CD4-positive, alpha-beta memory T cell (primary cell): ENCODE data around the gene CCNH. TPM values are rescaled to one million over a fixed set of nuclear protein-coding genes. Genes with fewer than 3 reads are reported as not detected.

Experiments
- CTCF ChIA-PET: fragments of 350-600 bp; sonication (Branson Sonifier 250); formaldehyde crosslinking; loops from one replicate; lab custom pipeline; 2021; ENCODE audit warnings: inconsistent platforms; ENCODE audit not compliant: partially characterized antibody; lab: Charles Lee
- POLR2A ChIA-PET: fragments of 350-600 bp; sonication (Branson Sonifier 250); formaldehyde crosslinking; loops from one replicate; lab custom pipeline; 2021; ENCODE audit not compliant: partially characterized antibody; lab: Charles Lee
- DNase-seq, 5 donors: peaks; one replicate each; pipeline versions ENCODE4 v3.0.0 to v3.0.0-alpha.2; 2020 to 2022; ENCODE audit warnings: mixed read lengths in 1 of 5
- H3K27ac ChIP-seq: one replicate; pipeline ENCODE4 v1.7.0; 2013; ENCODE audit warnings: low read depth, low read length
- H3K27me3 ChIP-seq: 2 replicates; pipeline ENCODE4 v1.7.0; 2013; ENCODE audit warnings: mild to moderate bottlenecking, low read length, moderate library complexity; ENCODE audit not compliant: insufficient read depth
- H3K36me3 ChIP-seq: 2 replicates; pipeline ENCODE4 v1.7.0; 2013; ENCODE audit warnings: mild to moderate bottlenecking, low read length, moderate library complexity; ENCODE audit not compliant: insufficient read depth
- H3K4me1 ChIP-seq: 2 replicates; pipeline ENCODE4 v1.7.0; 2013; ENCODE audit warnings: mild to moderate bottlenecking, low read length, moderate library complexity; ENCODE audit not compliant: insufficient read depth
- H3K4me3 ChIP-seq, 2 donors: one replicate each; pipeline ENCODE4 v1.7.0; 2013; ENCODE audit warnings: low read length in 2 of 2, mild to moderate bottlenecking in 1 of 2
- H3K9me3 ChIP-seq, 2 donors: one replicate each; pipeline ENCODE4 v1.7.0; 2013; ENCODE audit warnings: low read length in 2 of 2, control low read depth in 1 of 2; ENCODE audit not compliant: control insufficient read depth in 1 of 2
- H3K27ac Mint-ChIP-seq, 7 donors: one replicate each; pipeline ENCODE4 v1.8.0; 2020 to 2021; ENCODE audit warnings: mixed read lengths in 7 of 7, mild to moderate bottlenecking in 6 of 7, inconsistent platforms in 3 of 7, moderate library complexity in 3 of 7
- H3K27me3 Mint-ChIP-seq, 2 donors: one replicate each; pipeline ENCODE4 v1.8.0; 2020 to 2021; ENCODE audit warnings: mixed read lengths in 2 of 2
- H3K36me3 Mint-ChIP-seq, 2 donors: one replicate each; pipeline ENCODE4 v1.8.0; 2020 to 2021; ENCODE audit warnings: mixed read lengths in 2 of 2, inconsistent platforms in 1 of 2, mild to moderate bottlenecking in 1 of 2
- H3K4me1 Mint-ChIP-seq, 4 donors: one replicate each; pipeline ENCODE4 v1.8.0; 2020 to 2021; ENCODE audit warnings: mixed read lengths in 4 of 4, mild to moderate bottlenecking in 1 of 4
- H3K4me3 Mint-ChIP-seq, 8 donors: one replicate each; pipeline ENCODE4 v1.8.0; 2020 to 2021; ENCODE audit warnings: mixed read lengths in 8 of 8, mild to moderate bottlenecking in 7 of 8, moderate library complexity in 6 of 8, inconsistent platforms in 3 of 8
- H3K9me3 Mint-ChIP-seq, 8 donors: one replicate each; pipeline ENCODE4 v1.8.0; 2020 to 2021; ENCODE audit warnings: mixed read lengths in 8 of 8, mild to moderate bottlenecking in 5 of 8, inconsistent platforms in 3 of 8, moderate library complexity in 1 of 8
- intact Hi-C: fragments of 100-400 bp; cut with micrococcal nuclease; formaldehyde crosslinking; loops from one replicate; pipeline ENCODE4 v1.15.1; 2023
- polyA plus RNA-seq, 2 donors: library from polyadenylated mRNA; unstranded; fragments of 300-500 nt; fragmentation: Illumina TruSeq; gene quantifications; one replicate each; pipeline ENCODE4 v1.2.3, GENCODE V29; 2021
- total RNA-seq, 2 experiments: library from RNA; stranded (reverse); gene quantifications; one replicate each; pipeline ENCODE4 v1.2.3, GENCODE V29; 2021

CCNH gene
- total and polyA plus RNA-seq, 4 experiments from 2014 or later = 54.1 to 98.6 (median 76.1) TPM

DNA sequence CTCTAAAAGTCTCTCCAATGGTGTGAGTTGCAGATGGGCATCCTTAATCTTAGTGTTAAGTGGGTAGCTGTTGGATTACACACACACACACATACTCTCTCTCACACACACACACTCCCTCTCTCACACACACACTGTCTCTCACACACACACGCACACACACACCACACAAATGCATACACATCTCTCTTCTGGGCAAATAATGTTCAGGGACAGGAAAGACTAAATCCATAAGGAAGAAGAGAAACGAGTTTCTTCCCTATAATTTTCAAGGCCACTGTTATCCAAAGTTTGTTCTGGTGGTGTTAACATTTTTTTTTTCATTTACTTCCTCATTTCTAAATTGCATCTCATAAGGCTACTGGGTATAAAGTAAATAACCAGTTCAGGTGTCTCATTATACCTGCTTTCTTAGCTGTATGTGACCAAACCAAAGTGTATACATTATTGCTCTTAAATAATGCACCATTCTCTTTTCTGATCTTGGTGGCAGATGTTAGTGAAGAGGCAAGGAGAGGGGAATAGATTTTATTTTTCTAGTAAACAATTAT lies 22.5 kb upstream of the CCNH start:
- peaks cover 7 to 9% of the 10 kb centered on the region in 2 donors for H3K27me3 Mint-ChIP-seq
- Histone ChIP-seq H3K9me3 (no peaks in the 10 kb centered on the region), H3K36me3 (no peaks in the 10 kb centered on the region), H3K4me3 (no peak overlapping the region), H3K27ac (no peak overlapping the region), H3K4me1 (no peaks in the 10 kb centered on the region), H3K27me3 (no peaks in the 10 kb centered on the region)
- H3K36me3 Mint-ChIP-seq = no peaks in the 10 kb centered on the region
- intact Hi-C loops = no loop called here
- H3K4me1 Mint-ChIP-seq = no peaks in the 10 kb centered on the region
- no peak overlapping the region for H3K4me3 Mint-ChIP-seq
- DNase-seq = no peak
- H3K27ac Mint-ChIP-seq = no peak overlapping the region
- ChIA-PET CTCF (no interaction called here), POLR2A (no interaction called here)
- peaks cover 0 to 2% (median 0%) of the 10 kb centered on the region in 8 donors for H3K9me3 Mint-ChIP-seq

DNA sequence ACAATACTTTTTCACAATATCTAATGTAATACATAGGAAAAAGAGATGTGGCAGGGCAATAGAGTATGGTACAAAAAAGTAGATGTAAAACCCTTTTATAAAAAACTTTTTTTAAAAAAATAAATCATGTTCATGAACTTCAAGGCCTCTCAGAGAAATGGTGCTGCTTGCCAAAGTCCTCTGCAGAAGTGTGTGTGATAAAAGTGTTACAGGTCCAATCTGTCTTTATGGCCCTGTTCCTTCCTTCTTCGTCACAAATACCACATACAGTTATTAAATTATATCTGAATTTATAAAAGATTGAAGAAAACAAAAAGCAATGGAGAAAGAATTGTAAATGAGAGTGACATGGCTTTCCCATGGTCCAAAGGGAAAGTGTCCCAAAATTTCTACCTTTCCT lies 21.7 kb upstream of the CCNH start:
- Mint-ChIP-seq H3K27me3 (peaks cover 5 to 7% of the 10 kb centered on the region in 2 donors), H3K9me3 (peaks cover 0 to 2% (median 0%) of the 10 kb centered on the region in 8 donors), H3K4me1 (no peaks in the 10 kb centered on the region), H3K27ac (no peak overlapping the region), H3K36me3 (no peaks in the 10 kb centered on the region), H3K4me3 (no peak overlapping the region)
- ChIA-PET POLR2A (no interaction called here), CTCF (no interaction called here)
- no peak for DNase-seq
- intact Hi-C loops = no loop called here
- Histone ChIP-seq H3K4me3 (no peak overlapping the region), H3K27me3 (no peaks in the 10 kb centered on the region), H3K36me3 (no peaks in the 10 kb centered on the region), H3K9me3 (no peaks in the 10 kb centered on the region), H3K27ac (no peak overlapping the region), H3K4me1 (no peaks in the 10 kb centered on the region)

DNA sequence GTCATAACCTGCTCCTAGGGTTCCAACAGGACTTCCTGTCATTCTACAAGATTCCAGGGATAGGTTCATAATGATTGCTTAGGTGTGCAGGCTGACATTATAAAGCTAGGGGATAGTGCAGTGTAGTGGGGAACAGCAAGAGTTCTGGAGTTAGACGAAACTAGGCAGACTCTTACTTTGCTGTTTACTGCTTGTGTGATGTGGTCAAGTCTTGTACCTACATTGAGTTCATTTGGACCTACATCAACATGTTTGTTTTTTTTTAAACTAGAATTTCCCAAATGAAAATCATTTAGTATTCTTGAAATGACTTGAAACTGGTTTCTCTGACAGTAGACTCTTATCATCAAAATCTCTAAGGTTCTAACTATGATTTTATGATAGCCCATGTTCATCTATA lies 21.2 kb upstream of the CCNH start:
- no peak overlapping the region for H3K4me3 ChIP-seq
- peaks cover 5 to 10% of the 10 kb centered on the region in 2 donors for H3K27me3 Mint-ChIP-seq
- no peaks in the 10 kb centered on the region for H3K27me3 ChIP-seq
- H3K36me3 ChIP-seq = no peaks in the 10 kb centered on the region
- H3K27ac Mint-ChIP-seq = no peak overlapping the region
- CTCF ChIA-PET = no interaction called here
- no peaks in the 10 kb centered on the region for H3K4me1 Mint-ChIP-seq
- H3K27ac ChIP-seq = no peak overlapping the region
- no peaks in the 10 kb centered on the region for H3K9me3 ChIP-seq
- H3K9me3 Mint-ChIP-seq = peaks cover 0 to 2% (median 0%) of the 10 kb centered on the region in 8 donors
- POLR2A ChIA-PET = no interaction called here
- intact Hi-C loops = no loop called here
- DNase-seq = no peak
- no peaks in the 10 kb centered on the region for H3K36me3 Mint-ChIP-seq
- H3K4me3 Mint-ChIP-seq = no peak overlapping the region
- H3K4me1 ChIP-seq = no peaks in the 10 kb centered on the region

DNA sequence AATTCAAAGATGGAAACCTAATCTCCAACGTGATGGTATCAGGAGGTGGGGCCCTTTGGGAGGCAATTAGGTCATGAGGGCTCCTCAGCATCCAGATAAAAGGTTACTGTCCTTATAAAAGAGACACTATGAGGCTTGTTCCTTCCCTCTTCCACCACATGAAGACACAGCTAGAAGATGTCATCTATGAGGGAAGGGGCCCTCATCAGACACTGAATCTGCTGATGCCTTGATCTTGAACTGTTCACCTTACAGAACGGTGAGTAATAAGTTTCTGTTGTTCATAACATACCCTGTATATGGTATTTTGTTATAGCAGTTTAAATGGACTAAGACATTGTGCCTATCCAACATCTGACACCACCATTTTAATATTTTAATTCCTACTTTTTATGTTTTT lies 19.7 kb upstream of the CCNH start:
- intact Hi-C loops = no loop called here

DNA sequence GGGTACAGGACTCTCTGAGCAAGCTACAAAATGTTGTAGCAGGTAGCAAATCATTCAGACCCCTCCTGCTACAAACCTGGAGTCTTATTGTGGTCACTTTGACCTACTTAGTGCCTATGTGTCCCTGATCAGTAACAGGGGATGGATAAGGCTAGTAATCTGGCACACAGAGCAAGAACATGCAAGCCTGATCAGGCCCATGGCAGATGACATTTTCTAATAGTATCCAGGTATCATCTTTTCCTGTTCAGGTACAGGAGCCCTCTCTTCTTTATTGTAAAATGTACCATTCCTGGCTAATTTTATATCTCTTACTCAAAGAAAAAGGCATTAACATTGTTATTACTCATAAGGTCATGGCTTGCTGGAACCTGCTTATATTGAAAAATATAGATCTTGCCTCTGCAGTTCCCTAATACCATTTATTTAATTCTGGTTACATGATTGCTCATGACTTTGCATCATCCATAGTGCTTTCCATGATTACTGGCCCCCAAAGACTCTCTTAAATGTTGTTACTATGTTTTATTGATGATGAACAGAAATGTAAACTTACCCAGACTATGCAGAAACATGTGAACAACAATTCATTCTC lies 18.2 kb upstream of the CCNH start:
- no peak overlapping the region for H3K27ac ChIP-seq
- ChIA-PET CTCF (no interaction called here), POLR2A (no interaction called here)
- Mint-ChIP-seq H3K9me3 (peaks cover 0 to 2% (median 0%) of the 10 kb centered on the region in 8 donors), H3K4me3 (no peak overlapping the region), H3K36me3 (no peaks in the 10 kb centered on the region), H3K27ac (no peak overlapping the region), H3K27me3 (peaks cover 1 to 7% of the 10 kb centered on the region in 2 donors), H3K4me1 (no peaks in the 10 kb centered on the region)
- no peaks in the 10 kb centered on the region for H3K9me3 ChIP-seq
- H3K4me3 ChIP-seq = no peak overlapping the region
- intact Hi-C loops = no loop called here
- H3K4me1 ChIP-seq = no peaks in the 10 kb centered on the region
- DNase-seq = no peak
- no peaks in the 10 kb centered on the region for H3K36me3 ChIP-seq
- H3K27me3 ChIP-seq = no peaks in the 10 kb centered on the region

More for the DNA sequence above, 19.7 kb upstream of the CCNH start:
- ChIA-PET CTCF (no interaction called here), POLR2A (no interaction called here)
- H3K9me3 Mint-ChIP-seq = peaks cover 0 to 2% (median 0%) of the 10 kb centered on the region in 8 donors
- no peak overlapping the region for H3K27ac ChIP-seq
- no peaks in the 10 kb centered on the region for H3K36me3 Mint-ChIP-seq
- no peaks in the 10 kb centered on the region for H3K36me3 ChIP-seq
- H3K27ac Mint-ChIP-seq = no peak overlapping the region
- no peak overlapping the region for H3K4me3 Mint-ChIP-seq
- H3K4me1 Mint-ChIP-seq = no peaks in the 10 kb centered on the region
- no peaks in the 10 kb centered on the region for H3K4me1 ChIP-seq
- peak overlapping the region in 1 of 2 donors; percentile 2 for H3K4me3 ChIP-seq
- no peaks in the 10 kb centered on the region for H3K27me3 ChIP-seq
- no peaks in the 10 kb centered on the region for H3K9me3 ChIP-seq
- DNase-seq = no peak
- H3K27me3 Mint-ChIP-seq = peaks cover 1 to 7% of the 10 kb centered on the region in 2 donors

DNA sequence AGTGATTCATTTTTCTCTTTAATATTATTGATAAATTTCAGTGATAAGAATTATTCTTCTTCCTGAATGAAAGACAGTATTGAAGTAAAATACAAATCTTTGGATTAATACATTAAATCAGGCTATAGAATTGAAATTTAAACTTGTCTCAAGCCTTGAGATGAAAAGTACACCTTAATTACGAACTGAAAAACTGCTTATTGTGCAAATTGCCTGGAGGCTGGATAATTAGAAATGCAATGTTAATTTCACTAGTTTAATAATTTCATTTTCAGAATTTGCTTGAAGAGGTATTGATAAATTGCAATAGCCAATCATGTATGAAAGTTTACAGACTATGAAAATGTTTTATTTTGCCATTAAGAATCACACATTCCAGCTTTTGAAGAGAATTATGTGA lies 11.0 kb upstream of the CCNH start:
- H3K9me3 Mint-ChIP-seq = peaks cover 0 to 5% (median 0%) of the 10 kb centered on the region in 8 donors
- H3K36me3 Mint-ChIP-seq = no peaks in the 10 kb centered on the region
- H3K4me1 Mint-ChIP-seq = peaks cover 0 to 1% (median 0%) of the 10 kb centered on the region in 4 donors
- no peaks in the 10 kb centered on the region for H3K9me3 ChIP-seq
- no peak overlapping the region for H3K27ac Mint-ChIP-seq
- H3K27ac ChIP-seq = no peak overlapping the region
- ChIA-PET POLR2A (no interaction called here), CTCF (no interaction called here)
- no peak overlapping the region for H3K4me3 ChIP-seq
- intact Hi-C loops = no loop called here
- no peak overlapping the region for H3K4me3 Mint-ChIP-seq
- no peak for DNase-seq
- no peaks in the 10 kb centered on the region for H3K36me3 ChIP-seq
- H3K27me3 Mint-ChIP-seq = peaks cover 0 to 3% of the 10 kb centered on the region in 2 donors
- no peaks in the 10 kb centered on the region for H3K27me3 ChIP-seq
- no peaks in the 10 kb centered on the region for H3K4me1 ChIP-seq

DNA sequence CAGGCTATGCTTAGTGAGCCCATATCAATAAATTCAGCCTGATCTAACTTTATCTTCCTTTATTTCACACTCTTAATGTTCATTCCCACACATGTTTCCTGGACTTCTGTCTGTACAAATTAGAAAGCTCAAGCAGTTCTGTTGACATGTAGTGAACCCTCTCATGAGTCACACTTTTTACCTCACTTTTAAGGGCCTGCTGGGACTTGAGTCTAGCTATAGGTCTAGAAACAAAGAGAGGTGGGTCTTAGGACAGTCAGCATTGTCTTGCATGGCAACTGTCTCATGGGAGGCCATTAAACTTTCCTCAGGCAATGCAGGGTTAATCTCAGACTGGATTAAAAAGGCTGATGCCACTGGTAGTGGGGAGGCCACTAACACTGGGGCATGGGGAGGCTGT lies 8.6 kb upstream of the CCNH start:
- intact Hi-C loops = no loop called here
- no peak overlapping the region for H3K4me3 Mint-ChIP-seq

More for the DNA sequence above, 8.6 kb upstream of the CCNH start:
- no peak for DNase-seq
- H3K27me3 Mint-ChIP-seq = peaks cover 0 to 3% of the 10 kb centered on the region in 2 donors
- H3K9me3 ChIP-seq = no peaks in the 10 kb centered on the region
- H3K27ac Mint-ChIP-seq = no peak overlapping the region
- CTCF ChIA-PET = no interaction called here
- no peaks in the 10 kb centered on the region for H3K36me3 ChIP-seq
- H3K4me1 ChIP-seq = no peaks in the 10 kb centered on the region
- H3K4me3 ChIP-seq = no peak overlapping the region
- H3K9me3 Mint-ChIP-seq = peaks cover 0 to 5% (median 0%) of the 10 kb centered on the region in 8 donors
- no peaks in the 10 kb centered on the region for H3K27me3 ChIP-seq
- H3K27ac ChIP-seq = no peak overlapping the region
- POLR2A ChIA-PET = no interaction called here
- no peaks in the 10 kb centered on the region for H3K36me3 Mint-ChIP-seq
- H3K4me1 Mint-ChIP-seq = peaks cover 0 to 1% (median 0%) of the 10 kb centered on the region in 4 donors
